HS-5 (cell line): ENCODE data around the gene PWWP2B.
"Not testable (repeated sequence)": the region's sequence is repeated elsewhere in the genome, so short reads cannot be mapped to it uniquely, and the experiment has no call there.

Source experiments
- DNase-seq: peaks from one replicate; pipeline ENCODE4 v3.0.0-alpha.2; 2012; ENCODE audit warnings: low read depth

PWWP2B gene

DNA sequence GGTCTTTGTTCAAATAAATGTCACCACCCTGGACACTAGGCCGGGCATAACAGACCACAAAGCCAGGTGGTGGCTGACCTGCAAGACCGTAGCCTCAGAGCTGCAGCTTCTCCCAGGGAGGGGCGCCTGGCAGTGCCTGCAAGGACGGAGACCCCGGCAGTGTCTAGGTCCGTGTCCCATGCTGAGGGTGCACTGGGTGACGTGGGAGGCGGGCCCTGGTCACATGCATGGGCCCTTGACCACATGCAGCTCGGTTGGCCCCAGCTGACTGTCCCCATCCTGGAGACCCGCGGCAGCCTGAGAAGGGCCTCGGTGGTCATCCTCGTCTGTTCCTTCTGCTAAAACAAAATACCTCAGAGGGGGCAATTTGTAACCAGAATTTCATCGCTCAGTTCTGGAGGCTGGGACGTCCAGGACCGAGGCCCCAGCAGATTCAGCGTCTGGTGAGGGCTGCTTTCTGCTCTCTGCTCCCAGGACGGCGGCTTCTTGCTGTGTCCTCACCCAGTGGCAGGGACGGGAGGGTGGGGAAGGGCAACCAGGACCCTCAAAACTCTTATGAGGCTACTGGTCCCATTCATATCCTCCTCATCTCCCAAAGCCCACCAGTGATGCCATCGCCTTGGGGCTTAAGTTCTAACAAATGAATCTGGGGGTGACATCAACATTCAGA lies 36.8 kb downstream of the PWWP2B start:
- no peak for DNase-seq

DNA sequence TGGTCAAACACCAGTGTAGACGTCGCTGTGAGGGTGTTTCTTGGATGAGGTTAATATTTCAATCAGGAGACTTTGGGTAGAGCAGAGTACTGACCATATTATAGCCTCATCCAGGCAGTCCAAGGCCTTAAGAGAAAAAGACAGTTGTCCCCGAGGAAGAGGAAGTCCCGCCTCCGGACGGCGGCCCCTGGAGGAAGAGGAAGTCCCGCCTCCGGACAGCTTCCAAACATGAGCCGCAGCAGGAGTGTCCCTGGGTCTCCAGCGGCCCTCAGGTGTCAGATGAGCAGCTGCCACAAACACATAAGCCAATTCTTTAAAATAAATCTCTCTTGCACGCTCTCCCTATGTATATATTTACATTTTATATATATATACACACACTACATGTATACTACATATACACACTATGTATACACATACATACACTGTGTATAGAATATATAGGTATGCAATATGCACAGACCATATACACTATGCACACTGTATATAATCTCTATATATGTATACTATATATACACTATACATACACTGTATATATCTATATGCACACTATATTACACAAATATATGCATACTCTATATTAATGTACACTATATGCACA lies 37.5 kb downstream of the PWWP2B start:
- DNase-seq: no peak

DNA sequence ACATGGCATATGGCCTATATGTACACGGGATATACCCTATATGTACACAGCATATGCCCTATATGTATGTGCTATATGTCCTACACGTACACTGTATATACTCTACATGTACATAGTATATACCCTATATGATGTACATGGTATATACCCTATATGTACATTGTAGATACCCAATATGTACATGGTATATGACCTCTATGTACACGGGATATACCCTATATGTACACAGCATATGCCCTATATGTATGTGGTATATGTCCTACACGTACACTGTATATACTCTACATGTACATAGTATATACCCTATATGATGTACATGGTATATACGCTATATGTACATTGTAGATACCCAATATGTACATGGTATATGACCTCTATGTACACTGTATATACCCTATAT lies 38.3 kb downstream of the PWWP2B start:
- DNase-seq: not testable (repeated sequence)

DNA sequence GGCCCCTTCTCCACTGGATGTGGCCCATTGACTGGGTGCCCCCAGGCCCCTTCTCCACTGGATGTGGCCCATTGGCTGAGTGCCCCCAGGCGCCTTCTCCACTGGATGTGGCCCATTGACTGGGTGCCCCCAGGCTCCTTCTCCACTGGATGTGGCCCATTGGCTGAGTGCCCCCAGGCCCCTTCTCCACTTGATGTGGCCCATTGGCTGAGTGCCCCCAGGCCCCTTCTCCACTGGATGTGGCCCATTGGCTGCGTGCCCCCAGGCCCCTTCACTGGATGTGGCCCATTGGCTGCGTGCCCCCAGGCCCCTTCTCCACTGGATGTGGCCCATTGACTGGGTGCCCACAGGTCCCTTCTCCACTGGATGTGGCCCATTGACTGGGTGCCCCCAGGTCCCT lies 39.1 kb downstream of the PWWP2B start:
- not testable (repeated sequence) for DNase-seq

DNA sequence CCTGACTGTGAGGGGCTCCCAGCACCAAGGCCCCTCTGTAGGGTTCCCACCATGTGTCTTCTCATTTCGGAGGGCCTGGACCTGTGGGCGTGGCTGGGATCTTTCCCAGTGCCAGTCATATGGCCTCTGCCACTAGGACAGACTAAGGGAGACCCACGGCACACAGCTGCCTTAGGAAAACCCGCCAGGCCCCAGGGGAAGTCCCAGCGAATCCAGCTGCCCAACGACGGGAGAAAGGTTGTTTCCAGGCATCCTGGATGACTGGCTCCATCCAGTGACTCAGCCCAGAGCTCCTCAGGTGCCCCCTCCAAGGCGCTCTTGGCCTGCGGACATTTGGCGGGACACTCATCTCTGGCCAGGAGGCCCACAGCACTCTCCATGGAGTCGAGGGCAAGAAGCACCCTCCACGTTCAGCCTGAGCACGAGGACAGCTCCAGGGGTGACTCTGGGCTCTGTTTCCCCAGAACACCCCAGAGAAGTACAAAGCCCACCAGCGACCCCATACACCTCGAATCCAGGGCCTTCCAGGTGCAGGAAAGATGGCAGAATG lies 39.9 kb downstream of the PWWP2B start:
- no peak for DNase-seq

DNA sequence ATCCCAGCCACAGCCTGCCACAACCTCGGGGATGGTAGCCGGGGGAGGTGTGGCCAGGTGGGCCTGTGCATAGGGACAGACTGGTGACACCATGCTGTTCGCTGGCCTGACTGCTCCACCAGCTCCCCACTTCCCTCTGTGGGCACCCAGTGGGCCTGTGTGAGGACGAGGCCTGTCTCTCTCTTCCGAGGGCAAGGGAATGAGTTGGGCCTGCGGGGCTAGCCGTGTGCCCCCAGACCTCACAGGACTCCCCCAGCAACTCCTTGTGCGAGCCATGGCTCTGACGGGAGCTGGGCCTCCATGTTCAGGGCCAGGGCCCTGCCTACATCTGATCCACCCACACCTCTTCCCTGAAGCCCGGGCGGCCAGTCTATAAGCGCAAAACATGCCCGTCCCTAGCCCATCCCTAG lies 40.5 kb downstream of the PWWP2B start:
- DNase-seq: no peak

DNA sequence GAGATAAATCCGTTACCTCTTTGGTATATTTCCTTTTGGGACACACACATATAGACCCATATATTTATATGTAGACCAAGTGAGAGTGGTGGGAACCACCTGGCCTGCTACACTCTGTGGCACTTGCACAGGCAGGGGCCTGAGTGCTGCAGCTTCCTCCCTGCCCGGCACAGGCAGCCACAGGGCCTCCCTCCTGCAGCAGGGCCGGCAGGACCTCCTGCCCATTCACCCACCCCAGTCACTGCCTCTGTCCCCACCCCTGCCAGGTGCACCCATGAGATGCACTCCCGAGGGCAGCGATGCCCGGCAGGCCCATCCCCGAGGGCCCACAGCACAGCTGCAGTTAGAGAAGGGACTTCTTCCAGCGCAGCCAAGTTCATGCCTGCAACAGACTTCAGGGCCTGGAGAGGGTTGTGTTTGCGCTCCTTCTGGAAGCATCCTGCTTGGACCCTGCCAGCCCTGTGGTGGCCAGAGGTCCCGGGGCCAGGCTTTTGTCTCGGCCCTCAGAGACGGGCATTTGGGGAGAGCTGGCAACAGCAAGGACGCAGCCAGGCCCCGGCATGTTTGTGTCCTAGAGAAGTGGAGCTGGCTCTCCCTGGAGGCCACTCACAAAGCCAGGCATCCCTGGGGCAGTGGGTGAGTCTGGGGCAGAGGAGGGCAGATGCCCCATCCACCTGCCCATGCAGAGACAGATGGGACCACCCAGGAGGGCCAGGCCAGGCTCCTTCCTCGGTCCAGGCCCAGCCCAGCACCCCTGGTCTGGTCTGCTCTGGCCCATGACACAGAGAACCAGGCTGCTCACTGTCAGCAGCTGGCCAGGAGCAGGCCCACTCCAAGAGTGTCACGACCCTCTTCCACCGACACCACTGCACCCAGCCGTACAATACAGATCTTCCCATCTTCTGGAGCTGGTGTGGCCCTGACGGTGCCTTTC lies 41.4 kb downstream of the PWWP2B start:
- DNase-seq: no peak

DNA sequence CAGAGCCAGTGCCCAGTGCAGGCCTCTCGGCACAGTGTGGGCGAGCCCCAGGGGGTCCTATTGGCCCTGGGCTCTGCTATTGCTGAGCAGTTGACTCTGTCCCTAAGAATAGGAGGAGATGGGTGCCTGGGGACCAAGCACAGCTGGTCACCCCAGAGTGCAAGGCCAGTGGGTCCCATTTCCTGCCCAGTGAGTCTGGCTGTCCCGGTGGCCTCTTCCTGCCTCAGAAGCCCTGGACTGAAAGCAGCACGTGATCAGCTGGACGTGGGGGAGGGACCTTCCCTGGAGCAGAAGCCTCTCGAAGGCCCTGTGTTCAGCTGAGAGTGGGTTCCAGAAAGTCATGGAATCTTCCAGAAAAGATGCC lies 42.0 kb downstream of the PWWP2B start:
- no peak for DNase-seq

DNA sequence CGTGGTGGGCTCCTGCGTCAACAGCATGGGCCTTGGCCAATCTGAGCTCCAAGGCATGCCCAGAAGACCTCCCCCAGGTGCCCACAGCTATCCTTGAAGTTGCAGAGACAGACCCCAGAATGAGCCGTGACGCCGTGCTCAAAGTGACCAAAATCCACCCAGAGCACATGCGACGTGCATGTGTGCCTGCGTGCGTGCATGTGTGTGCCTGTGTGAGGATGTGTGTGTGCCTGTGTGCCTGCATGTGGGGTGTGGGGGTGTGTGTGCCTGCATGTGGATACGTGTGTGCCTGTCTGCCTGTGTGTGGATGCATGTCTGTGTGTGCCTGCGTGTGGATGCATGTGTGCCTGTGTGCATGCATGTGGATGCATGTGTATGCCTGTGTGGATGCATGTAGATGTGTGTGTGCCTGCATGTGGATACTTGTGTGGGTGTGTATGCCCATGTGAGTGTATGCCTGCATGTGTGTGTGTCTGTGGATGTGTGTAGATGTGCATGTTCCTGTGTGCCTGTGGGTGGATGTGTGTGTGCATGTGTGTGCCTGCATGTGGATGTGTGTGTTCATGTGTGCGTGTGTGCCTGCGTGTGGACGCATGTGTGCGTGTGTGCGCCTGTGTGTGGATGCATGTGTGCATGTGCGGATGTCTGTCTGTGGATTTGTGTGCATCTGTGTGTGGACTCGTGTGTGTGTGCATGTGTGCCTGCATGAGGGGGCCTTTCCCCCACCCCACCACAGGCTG lies 42.6 kb downstream of the PWWP2B start:
- DNase-seq: no peak

DNA sequence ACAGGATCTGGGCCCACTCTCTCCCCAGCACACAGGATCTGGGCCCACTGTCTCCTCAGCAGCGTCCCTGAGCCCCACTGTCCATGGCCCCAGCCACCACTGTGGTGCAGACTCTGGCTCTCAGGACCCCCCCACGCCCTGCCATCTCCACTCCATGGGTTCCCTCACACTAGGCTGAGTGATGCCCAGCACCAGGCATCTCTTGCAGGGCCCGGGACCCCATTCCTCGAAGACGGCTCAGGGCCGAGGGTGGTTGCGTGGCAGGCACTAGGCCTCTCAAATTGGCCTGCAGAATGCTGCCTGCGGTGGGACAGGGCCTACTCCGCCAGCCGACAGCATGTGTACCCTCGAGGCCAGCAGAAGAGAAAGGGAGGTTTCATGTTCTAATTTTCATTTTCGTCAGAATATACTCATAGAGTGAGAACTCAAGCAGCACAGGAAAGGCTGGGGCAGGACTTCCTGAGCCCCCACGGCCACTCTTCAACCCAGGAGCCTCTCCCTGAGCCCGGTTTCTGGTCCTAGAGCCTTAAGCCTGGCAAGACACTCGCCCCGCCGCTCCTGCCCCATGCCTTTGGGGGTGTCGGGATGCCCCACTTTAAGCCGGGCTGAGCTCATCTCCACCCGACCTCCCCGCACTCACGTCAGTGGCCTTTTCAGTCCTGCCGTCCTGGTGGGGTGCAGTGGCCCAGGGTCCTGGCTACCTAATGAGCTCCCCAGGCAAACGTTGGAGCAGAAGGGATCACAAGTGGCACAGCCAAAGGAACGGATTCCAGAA lies 44.0 kb downstream of the PWWP2B start:
- DNase-seq: no peak

DNA sequence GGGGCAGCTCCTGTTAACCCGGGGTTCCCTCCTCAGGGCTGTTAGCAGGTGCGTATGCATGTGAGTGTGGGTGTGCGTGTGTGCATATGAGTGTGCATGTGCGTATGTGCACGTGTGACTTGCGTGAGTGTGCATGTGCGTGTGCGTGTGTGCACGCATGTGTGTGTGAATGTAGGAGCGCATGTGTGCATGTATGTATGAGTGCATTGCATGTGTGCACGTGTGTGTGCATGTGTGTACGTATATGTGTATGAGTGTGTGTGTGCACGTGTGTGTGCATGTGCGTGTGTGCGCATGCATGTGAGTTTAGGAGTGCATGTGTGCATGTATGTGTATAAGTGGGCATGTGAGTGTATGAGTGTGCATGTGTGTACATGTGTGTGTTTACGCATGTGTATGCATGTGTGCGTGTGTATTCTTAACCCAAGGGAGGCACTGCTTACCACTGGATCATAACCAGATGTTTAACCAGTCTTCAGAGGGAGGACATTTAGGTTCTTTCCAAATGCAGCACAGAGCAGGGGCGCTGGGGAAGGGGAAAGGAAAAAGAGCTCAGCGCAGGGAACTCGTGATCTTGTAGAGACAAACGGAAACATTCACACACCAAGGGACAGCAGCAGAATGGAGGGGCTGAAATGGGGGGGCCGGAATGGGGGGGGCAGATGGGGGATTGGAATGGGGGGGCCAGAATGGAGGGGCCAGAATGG lies 45.0 kb downstream of the PWWP2B start:
- DNase-seq: no peak

DNA sequence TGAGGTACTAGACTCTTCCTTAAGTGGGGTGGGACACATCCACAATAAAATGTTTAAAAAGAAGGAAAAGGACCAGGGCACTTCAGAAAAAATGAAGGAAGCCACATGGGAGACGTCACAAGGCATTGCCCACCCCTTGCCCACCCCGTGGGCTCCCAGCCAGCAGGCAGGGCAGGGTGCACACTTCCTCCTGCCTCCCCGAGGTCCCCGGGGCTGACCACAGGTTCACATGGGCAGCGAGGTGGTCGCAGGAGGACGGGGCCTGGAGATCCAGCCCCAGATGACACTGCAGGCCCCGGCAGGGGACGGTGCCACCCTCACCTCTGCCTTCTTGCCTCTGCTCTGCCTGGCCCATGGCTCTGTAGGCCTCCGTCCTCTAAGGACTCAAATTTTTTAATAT lies 45.6 kb downstream of the PWWP2B start:
- no peak for DNase-seq

DNA sequence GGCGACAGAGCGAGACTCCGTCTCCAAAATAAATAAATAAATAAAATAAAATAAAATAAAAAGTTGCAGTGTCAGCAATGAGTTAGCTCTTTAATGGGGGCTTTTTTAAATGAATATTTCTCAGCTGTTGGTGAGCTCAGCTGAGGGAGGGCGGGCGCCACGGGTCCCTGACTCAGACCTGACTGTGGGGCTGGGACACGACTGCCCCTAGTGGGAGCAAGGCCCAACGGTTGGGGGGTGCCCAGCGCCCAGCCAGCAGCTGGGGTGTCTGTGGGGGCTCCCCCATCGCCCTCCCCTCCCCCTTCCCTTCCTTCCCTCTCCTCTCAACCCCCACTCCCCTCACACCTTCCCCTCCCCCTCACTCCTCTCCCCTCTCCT lies 46.6 kb downstream of the PWWP2B start:
- no peak for DNase-seq

DNA sequence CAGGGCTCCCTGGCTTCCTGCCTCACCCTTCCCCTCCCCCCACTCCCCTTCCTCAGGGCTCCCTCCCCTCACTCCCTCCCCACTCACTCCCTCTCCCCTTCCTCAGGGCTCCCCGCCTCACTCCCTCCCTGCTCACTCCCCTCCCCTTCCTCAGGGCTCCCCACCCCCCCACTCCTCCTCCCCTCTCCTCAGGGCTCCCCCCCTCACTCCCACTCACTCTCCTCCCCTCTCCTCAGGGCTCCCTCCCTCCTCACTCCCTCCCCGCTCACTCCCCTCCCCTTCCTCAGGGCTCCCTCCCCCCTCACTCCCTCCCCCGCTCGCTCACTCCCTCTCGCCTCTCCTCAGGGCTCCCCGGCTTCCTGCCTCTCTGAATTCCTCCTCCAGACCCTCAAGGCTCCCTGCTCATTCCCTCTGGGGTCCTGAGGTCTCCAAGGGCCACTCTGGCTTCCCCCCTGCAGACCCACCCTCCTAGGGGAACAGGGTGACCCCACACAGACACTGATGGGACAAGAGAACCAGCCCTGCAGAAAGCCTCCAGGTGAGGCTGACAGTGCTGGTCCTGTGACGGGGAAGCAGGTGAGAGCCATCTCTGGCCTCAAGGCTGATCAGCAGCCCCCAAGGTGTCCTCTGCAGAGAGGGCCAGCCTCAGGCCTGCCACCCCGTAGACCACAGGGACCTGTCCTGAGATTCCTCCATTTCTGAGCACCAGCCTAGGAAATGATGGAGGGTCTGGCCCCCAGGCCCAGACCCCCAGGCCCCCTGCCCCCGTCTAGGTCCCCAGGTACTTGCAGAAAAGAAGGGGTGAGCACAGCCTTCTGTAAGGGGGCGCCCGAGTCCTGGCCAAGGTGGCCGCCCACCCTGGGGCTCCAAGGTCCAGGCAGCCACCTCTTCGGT lies 47.2 kb downstream of the PWWP2B start:
- no peak for DNase-seq

DNA sequence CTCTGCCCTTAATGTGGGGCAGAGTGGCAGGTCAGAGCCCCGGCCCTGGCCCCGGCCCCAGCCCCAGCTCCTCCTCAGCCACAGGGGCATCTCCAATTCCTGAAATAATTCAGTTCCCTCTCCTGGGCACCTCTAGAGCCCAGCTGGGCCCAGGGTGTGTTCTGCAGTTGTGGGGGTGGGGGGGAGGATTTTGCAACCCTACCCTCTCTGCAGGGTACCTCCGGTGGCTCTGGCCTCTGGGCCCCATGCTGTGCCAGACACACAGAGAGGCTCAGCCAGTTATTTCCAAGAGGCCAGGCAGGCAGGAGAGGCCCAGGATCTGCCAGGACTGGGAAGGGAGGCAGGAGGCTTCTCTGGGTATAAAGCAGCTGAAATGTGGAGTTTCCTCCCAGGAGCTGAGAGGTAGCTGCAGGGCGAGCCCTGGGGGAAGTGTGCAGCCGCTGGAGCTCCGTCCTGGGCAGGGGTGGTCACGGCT lies 47.9 kb downstream of the PWWP2B start:
- DNase-seq: no peak

DNA sequence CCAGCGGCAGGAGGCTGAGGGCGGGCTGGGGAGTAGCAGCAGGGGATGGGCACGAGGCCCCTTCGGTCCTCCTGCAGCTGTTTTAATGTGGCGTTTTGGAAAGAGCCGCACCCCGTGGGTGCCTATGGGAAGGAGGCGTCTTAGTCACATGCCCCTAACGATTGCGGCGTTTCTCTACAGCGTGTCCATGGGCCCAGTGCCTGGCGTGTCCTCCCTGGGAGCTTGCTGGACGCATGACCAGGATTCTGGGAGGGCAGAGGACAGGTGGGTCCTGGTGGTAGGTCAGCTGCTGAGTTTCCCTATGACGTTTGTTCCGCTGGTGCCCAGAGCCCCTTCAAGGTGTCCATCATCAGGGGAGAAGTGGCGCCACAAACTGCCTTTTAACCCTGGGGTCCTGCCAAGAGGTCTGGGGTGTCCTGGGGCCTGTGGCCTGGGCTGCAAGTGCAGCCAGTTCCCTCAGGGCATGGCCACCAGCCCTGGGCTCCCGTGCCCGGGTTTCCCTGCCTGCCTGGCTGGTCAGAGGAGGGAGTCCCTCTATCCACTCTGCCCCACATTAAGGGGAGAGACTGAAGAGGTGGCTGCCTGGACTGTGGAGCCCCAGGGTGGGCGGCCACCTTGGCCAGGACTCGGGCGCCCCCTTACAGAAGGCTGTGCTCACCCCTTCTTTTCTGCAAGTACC lies 48.7 kb downstream of the PWWP2B start:
- DNase-seq: no peak

DNA sequence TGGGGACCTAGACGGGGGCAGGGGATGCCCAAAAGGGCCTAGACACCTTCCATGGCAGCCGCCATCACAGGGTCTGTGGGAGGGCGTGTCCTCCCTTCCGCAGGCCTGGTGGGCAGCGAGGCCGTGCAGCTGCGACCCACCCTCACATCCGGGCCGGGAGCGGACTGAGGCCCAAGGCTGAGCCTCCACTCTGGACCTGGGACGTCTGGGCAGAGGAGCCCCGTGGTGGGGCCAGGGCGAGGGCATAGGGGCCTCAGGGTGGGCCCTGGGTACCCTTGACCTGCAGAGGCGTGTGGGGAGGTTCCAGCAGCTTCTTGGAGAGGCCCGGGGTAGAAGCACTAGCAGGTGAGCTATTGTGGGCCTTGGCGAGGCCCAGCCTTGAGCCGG lies 49.2 kb downstream of the PWWP2B start:
- no peak for DNase-seq

DNA sequence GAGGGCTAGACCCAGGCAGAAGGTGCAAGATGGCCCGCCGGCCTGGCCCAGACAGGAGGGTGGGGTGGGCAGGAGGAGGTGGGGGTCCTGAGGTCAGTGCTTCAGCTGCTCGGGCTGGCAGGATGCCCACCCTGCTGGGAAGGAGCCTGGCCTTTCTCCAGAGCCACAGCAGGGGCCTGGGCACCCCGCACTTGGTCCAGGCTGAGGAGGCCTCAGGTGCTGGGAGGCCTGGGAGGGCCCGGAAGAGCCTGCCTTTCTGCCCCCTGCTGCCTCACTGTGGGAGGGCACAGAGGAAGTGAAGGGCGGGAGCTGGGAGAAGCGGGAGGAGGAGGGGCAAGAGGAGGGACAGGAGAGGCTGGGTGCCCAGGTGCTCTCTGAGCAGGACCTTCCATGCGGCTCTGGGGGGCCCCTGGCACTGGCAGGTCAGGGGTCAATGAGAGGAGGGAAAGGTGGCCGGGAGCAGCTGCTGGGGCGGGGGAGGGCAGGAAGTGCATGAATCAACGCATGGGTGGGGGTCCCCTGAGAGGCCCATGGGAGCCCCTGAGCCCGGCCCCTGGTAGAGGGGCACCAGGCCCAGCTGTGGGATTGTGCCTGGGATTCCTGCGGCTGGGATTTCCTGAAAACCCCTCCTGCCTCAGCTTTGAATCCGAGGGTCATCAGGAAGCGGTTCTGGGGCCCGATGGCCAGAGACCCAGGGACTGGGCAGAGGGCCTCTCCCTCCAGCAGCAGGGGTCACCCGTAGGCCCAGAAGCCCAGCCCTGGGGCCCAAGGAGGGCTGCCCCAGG lies 49.9 kb downstream of the PWWP2B start:
- DNase-seq: no peak
